HEK293T (cell line): Measurements from ENCODE around the gene XIRP2.

ENCODE experiments used
- CTCF ChIA-PET: fragments of 350-600 bp; formaldehyde crosslinking; extraction: SDS; loops from one replicate; lab custom pipeline; 2021; ENCODE audit warnings: antibody characterized with exemption, inconsistent platforms; lab: Yijun Ruan, JAX
- POLR2A ChIA-PET: fragments of 350-600 bp; formaldehyde crosslinking; extraction: SDS; loops from one replicate; lab custom pipeline; 2020; ENCODE audit warnings: antibody characterized with exemption, inconsistent platforms; lab: Yijun Ruan, JAX
- DNase-seq: peaks from one replicate; pipeline ENCODE4 v3.0.0; 2012; ENCODE audit warnings: mixed read lengths; ENCODE audit errors: extremely low spot score
- ARNT ChIP-seq: fragments of 450-650 bp; IDR thresholded peaks from 2 replicates; pipeline ENCODE4 v1.6.1; 2017; ENCODE audit warnings: mild to moderate bottlenecking
- BHLHE40 ChIP-seq: fragments of 450-650 bp; IDR thresholded peaks from 2 replicates; pipeline ENCODE4 v1.6.1; 2016; ENCODE audit warnings: mild to moderate bottlenecking, moderate library complexity, borderline replicate concordance
- CTBP1 ChIP-seq: fragments of 450-650 bp; IDR thresholded peaks from 2 replicates; pipeline ENCODE4 v1.6.1; 2016; ENCODE audit warnings: borderline replicate concordance
- ELF4 ChIP-seq: fragments of 450-650 bp; IDR thresholded peaks from 2 replicates; pipeline ENCODE4 v1.6.1; 2017; ENCODE audit warnings: antibody characterized with exemption
- FOXA1 ChIP-seq: fragments of 450-650 bp; IDR thresholded peaks from 2 replicates; pipeline ENCODE4 v1.6.1; 2016; ENCODE audit warnings: mild to moderate bottlenecking
- FOXK2 ChIP-seq: fragments of 450-650 bp; IDR thresholded peaks from 2 replicates; pipeline ENCODE4 v1.6.1; 2016; ENCODE audit warnings: mild to moderate bottlenecking
- FOXM1 ChIP-seq: fragments of 450-650 bp; IDR thresholded peaks from 2 replicates; pipeline ENCODE4 v1.6.1; 2017; ENCODE audit warnings: mild to moderate bottlenecking, borderline replicate concordance
- HDGF ChIP-seq: fragments of 450-650 bp; IDR thresholded peaks from 2 replicates; pipeline ENCODE4 v1.6.1; 2017; ENCODE audit warnings: antibody characterized with exemption, borderline replicate concordance
- L3MBTL2 ChIP-seq: fragments of 450-650 bp; conservative IDR thresholded peaks from 2 replicates; pipeline ENCODE4 v1.6.1; 2016; ENCODE audit warnings: mild to moderate bottlenecking
- LEF1 ChIP-seq: fragments of 450-650 bp; IDR thresholded peaks from 2 replicates; pipeline ENCODE4 v1.6.1; 2017; ENCODE audit warnings: mild to moderate bottlenecking, borderline replicate concordance
- NFRKB ChIP-seq: fragments of 450-650 bp; IDR thresholded peaks from 2 replicates; pipeline ENCODE4 v1.6.1; 2016; ENCODE audit warnings: mild to moderate bottlenecking, moderate library complexity
- PKNOX1 ChIP-seq: fragments of 450-650 bp; IDR thresholded peaks from 2 replicates; pipeline ENCODE4 v1.6.1; 2016
- SP1 ChIP-seq: fragments of 450-650 bp; IDR thresholded peaks from 2 replicates; pipeline ENCODE4 v1.6.1; 2017
- SUZ12 ChIP-seq: fragments of 450-650 bp; IDR thresholded peaks from 2 replicates; pipeline ENCODE4 v1.6.1; 2016; ENCODE audit warnings: mild to moderate bottlenecking
- TARDBP ChIP-seq: fragments of 450-650 bp; IDR thresholded peaks from 2 replicates; pipeline ENCODE4 v1.6.1; 2016
- ZNF384 ChIP-seq: fragments of 450-650 bp; IDR thresholded peaks from 2 replicates; pipeline ENCODE4 v1.6.1; 2016

The XIRP2 gene

GRCh38 chr2:166921261-166921896, 33.1 kb downstream of the XIRP2 start:
- ChIA-PET CTCF (no interaction called here), POLR2A (no interaction called here)
- TF ChIP-seq L3MBTL2 (no peak), ZNF384 (no peak), NFRKB (no peak)
- DNase-seq: no peak

GRCh38 chr2:166924967-166925366, 36.7 kb downstream of the XIRP2 start:
- CTCF ChIA-PET: no interaction called here
- no peak for DNase-seq
- TF ChIP-seq SP1 (no peak), ELF4 (no peak), SUZ12 (no peak), BHLHE40 (no peak), CTBP1 (no peak), LEF1 (no peak), L3MBTL2 (no peak), PKNOX1 (no peak), FOXA1 (no peak), FOXM1 (no peak)
- POLR2A ChIA-PET: no interaction called here

DNA sequence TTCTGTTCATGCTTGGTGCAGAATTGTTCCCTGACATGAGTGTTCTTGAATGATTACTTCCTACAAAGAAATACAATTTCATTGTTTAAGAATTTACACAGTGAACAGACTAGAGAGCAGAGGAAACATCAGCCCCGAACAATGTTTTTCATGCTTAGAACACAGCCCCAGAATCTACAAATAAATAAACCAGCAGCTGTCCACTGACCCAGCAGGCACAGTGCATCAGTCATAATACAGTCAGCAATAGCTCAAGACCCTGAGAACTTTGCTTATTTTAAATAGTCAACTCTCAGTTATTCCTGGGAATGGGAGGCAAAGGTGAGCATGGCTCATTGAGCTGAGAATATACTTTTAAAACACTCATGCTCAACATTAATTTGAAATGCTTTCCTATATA, 38.4 kb downstream of the XIRP2 start:
- DNase-seq: no peak
- CTCF ChIA-PET: no interaction called here
- POLR2A ChIA-PET: no interaction called here
- TF ChIP-seq FOXM1 (no peak), HDGF (no peak), CTBP1 (no peak), LEF1 (no peak), FOXK2 (no peak), TARDBP (no peak), PKNOX1 (no peak), ELF4 (no peak), SUZ12 (no peak), L3MBTL2 (no peak), FOXA1 (no peak), ZNF384 (no peak), SP1 (no peak), BHLHE40 (no peak), ARNT (no peak)

DNA sequence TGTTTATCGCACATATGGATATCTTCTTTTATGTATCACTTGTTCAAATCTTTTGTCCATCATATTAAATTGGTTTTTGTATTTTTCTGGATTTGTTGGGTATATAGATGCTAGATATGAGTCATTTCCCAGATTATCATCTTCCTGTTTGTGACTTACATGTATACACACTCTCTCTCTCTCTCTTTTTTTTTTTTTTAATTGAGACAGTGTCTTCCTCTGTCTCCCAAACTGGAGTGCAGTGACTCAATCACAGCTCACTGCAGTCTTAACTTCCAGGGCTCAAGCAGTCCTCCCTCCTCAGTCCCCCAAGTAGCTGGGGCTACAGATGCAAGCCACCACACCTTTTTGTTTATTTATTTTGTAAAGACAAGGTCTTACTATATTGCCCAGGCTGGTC, 43.8 kb downstream of the XIRP2 start:
- TF ChIP-seq CTBP1 (no peak), FOXK2 (no peak), HDGF (no peak), BHLHE40 (no peak), PKNOX1 (no peak), TARDBP (no peak), L3MBTL2 (no peak)
- no peak for DNase-seq
- ChIA-PET POLR2A (no interaction called here), CTCF (no interaction called here)

DNA sequence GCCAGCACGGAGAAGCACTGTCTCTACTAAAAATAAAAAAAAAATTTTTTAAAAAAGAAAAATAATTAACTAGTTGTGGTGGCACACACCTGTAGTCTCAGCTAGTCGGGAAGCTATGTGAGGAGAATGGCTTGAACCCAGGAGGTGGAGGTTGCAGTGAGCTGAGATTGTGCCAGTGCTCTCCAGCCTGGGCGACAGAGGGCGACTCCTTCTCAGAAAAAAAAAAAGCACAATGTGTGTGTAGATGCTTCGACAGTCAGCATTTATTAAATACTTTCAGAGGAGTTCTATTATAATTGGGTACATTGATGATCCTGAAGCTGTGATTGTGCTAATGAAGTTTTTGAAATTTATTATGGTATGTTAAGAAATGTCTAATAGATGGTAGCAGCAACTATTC, 46.5 kb downstream of the XIRP2 start:
- TF ChIP-seq L3MBTL2: no peak
- POLR2A ChIA-PET: no interaction called here
- CTCF ChIA-PET: no interaction called here
- no peak for DNase-seq

DNA sequence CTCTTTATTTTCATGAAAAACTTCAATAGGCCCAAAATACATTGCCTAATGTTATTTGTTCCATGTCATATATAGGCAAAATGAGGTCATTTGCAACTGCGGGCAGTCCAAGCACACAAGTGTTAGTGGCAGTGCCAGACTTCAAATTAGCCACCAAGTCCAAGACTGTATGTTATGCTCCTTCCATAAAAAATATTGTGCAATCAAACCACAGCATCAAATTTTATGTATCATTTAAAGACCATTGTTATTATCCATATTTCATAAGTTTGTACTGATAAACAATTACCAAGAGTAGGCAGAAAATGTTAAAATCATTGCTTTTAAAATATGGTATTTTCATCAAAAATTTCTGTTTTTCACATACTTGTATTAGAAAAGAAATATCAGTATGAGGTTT, 54.1 kb downstream of the XIRP2 start:
- no peak for DNase-seq
- CTCF ChIA-PET: no interaction called here
- POLR2A ChIA-PET: no interaction called here
- TF ChIP-seq HDGF: no peak
- no peak for TF ChIP-seq ELF4
- no peak for TF ChIP-seq LEF1
- TF ChIP-seq PKNOX1: no peak
- no peak for TF ChIP-seq L3MBTL2
- TF ChIP-seq NFRKB: no peak
- no peak for TF ChIP-seq ZNF384
- no peak for TF ChIP-seq FOXK2
- no peak for TF ChIP-seq CTBP1
- TF ChIP-seq ARNT: no peak
- no peak for TF ChIP-seq FOXM1
- no peak for TF ChIP-seq SUZ12
- TF ChIP-seq FOXA1: no peak
- no peak for TF ChIP-seq TARDBP
- no peak for TF ChIP-seq BHLHE40
- no peak for TF ChIP-seq SP1
